EL (cell line): ENCODE results near the gene ELFN2.
"Not testable (repeated sequence)": the region's sequence is repeated elsewhere in the genome, so short reads cannot be mapped to it uniquely, and the experiment has no call there.

ENCODE experiments used
- DNase-seq: peaks from one replicate; pipeline ENCODE4 v3.0.0-alpha.2; 2016

The ELFN2 gene

DNA sequence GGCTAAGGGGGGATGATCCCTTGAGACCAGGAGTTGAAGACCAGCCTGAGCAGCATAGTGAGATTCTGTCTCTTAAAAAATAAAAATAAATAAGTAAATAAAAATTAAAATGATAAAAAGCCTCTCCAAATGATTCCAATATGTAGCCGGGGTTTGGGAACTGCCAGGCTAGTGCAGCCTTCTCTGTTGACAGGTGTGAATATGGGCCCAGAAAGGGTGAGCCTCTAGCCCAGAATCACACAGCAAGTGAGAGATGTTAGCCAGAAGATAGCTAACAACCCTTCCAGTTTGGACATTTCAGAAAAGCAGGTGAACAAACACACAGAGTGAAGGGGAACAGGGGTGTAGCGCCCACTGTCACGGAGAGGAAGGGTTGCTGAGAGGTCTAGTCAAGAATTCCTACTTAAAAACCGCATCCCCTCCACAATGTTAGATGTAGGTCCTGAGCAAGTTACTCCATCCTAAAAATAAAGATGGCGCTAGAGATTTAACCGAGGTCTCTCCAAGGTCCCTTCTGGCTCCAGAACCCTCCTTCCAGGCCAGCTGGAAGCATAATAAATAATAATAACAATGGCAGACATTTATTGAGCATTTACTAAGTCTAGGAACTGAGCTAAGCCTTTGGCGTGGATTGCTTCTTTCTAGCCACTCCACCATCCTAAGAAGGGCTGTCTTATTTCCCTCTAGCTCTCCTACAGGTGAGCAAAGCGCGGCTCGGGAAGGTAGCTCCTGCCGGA is 93.4 kb downstream of the ELFN2 start:
- DNase-seq: no peak

- DNase-seq: no peak
Observed at GRCh38 chr22:37331856-37332536, 95.3 kb downstream of the ELFN2 start.

GRCh38 chr22:37331034-37331428 is 96.2 kb downstream of the ELFN2 start:
- DNase-seq: peak; percentile 66

DNA sequence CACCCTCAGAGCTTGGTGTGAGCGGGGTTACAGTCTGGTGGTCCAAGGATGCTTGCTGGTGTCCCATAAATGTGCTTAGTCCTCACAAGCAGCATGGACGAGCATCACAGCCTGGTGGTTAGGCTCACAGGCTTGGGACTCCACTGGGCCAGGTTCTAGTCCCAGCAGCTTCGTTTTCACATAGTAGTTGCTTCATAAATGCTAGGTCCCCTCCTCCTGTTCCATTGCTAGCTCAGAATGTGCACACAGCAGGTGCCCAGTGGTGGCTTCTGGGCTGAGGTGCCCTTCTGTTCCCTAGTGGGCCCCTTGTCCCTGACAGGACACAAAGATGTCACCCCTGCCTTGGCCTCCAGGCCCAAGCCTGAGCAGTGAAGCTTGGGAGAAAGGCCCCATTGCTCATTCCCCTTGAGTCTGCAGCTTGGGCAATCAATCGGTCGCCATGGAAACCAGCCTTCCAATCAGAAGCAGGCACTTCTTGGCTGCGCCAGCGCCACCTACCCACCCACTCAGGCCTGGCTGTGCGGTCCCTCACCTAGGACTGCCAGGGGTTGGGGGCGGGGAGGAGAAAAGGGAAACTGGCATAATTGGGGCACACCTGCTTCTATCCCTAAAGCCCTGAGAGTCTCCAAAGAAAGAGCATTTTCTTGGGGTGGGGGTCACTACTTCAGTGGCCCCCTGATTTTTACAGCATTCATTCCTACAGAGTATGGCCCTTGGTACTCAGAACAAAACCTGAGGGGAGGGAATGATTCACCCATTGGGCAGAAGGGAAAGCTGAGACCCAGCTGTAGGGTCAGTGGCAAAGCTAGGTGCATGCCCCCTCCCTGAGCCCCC is 96.9 kb downstream of the ELFN2 start:
- peak; percentile 73 for DNase-seq

- peak; percentile 85 for DNase-seq
Observed at GRCh38 chr22:37329238-37330140, 97.8 kb downstream of the ELFN2 start.

DNA sequence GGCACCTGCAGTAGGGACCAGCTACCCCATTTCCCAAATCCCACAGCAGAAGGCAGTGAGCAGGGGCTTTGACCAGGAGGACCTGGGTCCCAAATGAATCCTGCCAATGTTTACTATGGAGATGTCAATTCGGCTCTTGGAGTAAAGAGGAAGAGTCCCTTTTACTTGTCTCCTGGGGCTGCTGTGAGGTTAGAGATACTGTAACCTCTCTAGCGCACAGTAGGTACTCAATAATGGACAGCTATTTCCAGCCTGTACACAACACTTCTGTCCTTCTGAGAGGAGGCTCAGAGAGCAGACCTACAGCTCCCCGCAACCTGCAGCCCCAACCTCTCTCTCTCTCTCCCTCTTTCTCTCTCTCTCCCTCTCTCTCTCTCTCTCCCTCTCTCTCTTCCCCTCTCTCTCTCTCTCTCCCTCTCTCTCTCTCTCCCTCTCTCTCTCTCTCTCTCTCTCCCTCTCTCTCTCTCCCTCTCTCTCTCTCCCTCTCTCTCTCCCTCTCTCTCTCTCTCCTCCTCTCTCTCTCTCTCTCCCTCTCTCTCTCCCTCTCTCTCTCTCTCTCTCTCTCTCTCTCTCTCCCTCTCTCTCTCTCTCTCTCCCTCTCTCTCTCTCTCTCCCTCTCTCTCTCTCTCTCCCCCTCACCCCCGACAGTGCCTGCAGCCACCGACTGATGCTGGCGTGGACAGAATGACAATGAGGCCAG is 98.6 kb downstream of the ELFN2 start:
- not testable (repeated sequence) for DNase-seq

GRCh38 chr22:37328017-37328416 is 99.3 kb downstream of the ELFN2 start:
- peak; percentile 95 for DNase-seq

DNA sequence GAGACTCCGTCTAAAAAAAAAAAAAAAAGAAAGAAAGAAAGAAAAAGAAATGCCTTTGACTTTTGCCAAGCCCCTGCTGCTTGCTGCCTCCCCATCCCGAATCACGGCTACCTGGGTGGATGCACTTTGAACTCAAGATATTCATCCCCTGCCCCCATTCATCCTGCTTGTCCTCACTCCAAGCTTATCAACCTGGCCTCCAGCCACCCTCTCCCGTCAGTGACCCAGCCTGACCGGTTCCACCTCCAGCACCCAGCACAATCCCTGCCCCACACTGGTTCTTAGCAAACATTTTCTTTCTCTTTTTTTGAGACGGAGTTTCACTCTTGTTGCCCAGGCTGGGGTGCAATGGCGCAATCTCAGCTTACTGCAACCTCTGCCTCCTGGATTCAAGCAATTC is 100.6 kb downstream of the ELFN2 start:
- no peak for DNase-seq

GRCh38 chr22:37325039-37325395 is 102.3 kb downstream of the ELFN2 start:
- DNase-seq: no peak

DNA sequence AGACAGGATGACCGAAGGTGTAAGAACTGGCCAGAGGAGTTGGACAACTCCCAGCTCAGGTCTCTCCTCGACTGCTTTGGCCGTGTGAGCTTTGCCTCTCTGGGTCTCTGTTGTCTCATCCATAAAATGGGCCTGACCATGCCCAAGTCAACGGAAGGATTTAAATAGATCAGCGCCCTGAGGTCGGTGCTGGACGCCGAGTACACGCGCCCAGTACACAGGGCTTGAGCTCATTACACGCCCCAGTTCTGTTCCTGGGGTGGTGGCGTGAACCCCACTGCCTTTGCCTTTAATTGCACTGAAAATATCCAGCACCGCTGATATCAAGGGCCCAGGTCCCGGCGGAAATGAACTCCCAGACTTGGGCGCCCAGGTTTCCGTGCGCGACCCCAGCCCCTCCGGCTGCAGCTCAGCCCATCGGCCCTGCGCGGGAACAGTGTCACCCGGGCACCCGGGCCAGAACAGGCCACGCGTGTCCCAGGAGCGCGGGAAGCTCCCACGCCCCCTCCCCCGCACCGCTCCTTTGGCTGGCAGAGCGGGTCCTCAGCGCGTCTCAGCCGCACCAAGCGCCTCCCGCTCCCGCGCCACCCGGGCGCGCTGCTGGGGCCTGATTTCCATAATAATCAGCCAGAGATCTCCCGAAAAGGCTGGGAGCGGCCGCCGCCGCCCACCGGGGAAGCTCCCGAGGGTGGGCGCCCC is 102.8 kb downstream of the ELFN2 start:
- no peak for DNase-seq

- DNase-seq: no peak
Observed at GRCh38 chr22:37320726-37321677, 106.3 kb downstream of the ELFN2 start.

DNA sequence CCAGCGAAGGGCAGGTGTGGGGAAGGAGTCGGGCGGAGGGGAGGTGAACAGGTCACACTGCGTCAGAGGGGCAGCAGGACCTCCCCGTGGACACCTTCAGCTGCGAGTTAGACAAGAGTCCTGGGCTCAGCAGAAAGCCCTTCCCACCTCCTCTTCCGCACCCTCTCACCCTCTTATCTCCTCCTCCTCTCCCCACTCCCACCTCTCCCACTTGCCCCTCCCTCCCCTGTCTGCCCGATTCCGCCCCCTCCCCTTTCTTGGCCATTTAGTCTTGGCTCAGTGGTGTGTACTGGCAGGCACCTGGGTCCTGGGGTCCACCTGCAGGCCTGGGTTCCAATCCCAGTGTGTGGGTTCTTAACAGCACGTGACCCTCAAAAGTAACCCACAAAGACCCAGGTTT is 107.8 kb downstream of the ELFN2 start:
- no peak for DNase-seq

- DNase-seq: no peak
Observed at GRCh38 chr22:37318364-37319109, 108.7 kb downstream of the ELFN2 start.
